Stimulated activated CD4-positive, alpha-beta T cell treated with anti-CD3 and anti-CD28 coated beads, Interleukin-1b, Interleukin-23, amount 100 ng/mL, for 4 hours (primary cell): ENCODE data around the gene MAGEB4.
"Not testable (repeated sequence)": the region's sequence is repeated elsewhere in the genome, so short reads cannot be mapped to it uniquely, and the experiment has no call there.

Experiments used
- DNase-seq, 2 donors: peaks; one replicate each; pipeline ENCODE4 v3.0.0-alpha.2; 2020; ENCODE audit warnings: low read depth in 2 of 2

Gene MAGEB4, protein sequence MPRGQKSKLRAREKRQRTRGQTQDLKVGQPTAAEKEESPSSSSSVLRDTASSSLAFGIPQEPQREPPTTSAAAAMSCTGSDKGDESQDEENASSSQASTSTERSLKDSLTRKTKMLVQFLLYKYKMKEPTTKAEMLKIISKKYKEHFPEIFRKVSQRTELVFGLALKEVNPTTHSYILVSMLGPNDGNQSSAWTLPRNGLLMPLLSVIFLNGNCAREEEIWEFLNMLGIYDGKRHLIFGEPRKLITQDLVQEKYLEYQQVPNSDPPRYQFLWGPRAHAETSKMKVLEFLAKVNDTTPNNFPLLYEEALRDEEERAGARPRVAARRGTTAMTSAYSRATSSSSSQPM

DNA sequence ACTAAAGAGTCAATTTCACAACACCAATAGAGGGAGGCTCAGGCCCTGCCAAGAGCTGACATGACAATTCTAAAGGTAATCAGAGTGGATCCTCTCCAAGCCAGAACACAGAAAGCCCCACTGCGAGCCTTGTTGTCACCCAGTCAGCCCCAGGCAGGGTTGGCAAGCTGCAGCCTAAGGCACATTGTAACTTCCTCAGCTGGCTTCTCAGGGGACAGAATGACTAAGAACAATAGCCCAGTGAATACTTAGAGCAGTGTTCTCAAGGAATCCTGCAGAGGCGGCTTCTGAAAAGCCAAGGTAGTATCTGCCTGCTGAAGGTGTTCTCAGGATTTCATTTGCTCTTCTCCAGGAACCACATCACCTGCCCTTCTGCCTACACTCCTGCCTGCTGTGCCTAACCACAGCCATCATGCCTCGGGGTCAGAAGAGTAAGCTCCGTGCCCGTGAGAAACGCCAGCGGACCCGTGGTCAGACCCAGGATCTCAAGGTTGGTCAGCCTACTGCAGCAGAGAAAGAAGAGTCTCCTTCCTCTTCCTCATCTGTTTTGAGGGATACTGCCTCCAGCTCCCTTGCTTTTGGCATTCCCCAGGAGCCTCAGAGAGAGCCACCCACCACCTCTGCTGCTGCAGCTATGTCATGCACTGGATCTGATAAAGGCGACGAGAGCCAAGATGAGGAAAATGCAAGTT, at the start of gene MAGEB4:
TSS of gene MAGEB4 (plus strand) at position 277 of the 692 bp plus-strand sequence. CDS start at position 413, 136 bp downstream.
- no peak for DNase-seq

DNA sequence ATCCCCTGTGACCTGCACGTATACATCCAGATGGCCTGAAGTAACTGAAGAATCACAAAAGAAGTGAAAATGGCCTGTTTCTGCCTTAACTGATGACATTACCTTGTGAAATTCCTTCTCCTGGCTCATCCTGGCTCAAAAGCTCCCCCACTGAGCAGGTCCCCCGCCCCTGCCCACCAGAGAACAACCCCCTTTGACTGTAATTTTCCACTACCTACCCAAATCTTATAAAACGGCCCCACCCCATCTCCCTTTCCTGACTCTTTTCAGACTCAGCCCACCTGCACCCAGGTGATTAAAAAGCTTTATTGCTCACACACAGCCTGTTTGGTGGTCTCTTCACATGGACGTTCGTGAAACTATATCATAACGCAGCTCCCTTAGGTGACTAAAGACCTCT, 47.9 kb upstream of the MAGEB4 start:
- not testable (repeated sequence) for DNase-seq

DNA sequence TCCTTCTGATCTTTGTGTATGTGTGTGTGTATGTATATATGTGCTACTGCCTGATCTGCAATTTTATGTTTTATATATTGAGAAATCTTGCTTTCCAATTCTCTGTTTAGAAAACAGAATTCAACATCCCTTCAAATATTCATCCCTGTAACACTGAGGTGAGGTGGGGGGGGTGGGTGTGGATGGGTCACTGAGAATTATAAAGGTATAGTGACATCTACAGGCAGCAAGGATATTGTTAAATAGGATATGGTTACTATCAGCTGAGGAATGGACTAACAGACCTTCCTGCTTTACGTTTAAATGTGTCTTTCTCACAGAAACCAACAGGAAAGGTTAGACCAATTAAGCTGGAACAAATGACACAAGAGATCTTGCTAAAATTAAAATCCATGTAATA, 45.5 kb upstream of the MAGEB4 start:
- no peak for DNase-seq

DNA sequence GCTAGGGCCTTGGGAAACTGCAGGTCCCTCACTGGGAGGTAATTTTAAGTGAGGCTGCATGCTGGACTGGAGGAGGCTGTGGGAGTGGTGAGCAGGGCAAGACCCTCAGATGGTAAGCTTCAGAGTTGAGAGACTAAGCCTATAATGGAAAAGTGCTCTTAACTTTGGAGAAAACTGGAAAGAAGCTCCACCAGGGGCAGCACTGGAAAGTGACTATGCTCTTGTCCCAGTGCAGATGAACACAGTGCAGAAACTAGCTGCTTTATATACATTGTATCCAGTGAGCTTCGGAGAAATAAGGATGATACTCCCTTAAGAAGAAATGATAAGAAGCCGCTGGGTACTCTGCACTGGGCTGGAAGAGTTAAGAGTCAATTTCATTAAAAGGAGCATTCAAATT, 29.6 kb upstream of the MAGEB4 start:
- no peak for DNase-seq

DNA sequence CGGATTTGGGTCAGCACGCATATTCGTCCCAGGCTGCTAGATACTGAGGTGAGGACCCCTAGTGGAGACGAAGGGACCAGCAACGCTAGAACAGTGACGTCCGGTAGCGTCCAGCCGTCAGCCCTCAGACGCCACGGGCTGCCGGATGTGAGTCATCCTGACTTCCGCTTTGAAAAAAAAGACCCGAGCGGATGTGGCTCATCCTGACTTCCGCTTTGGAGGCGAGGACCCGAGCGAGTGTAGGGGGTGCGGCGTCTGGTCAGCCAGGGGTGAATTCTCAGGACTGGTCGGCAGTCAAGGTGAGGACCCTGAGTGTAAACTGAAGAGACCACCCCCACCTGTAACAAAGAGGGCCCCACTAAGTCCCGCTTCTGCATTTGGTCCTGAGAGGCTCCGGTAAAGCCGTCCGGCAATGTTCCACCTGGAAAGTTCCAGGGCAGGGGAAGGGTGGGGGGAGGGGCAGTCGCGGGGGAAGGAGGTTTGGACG, 26.4 kb upstream of the MAGEB4 start, which contains the start of gene MAGEB2:
TSS of gene MAGEB2 (plus strand) at position 207 of the 487 bp plus-strand sequence. CDS start 3,018 bp downstream, outside the sequence.
- DNase-seq: no peak

DNA sequence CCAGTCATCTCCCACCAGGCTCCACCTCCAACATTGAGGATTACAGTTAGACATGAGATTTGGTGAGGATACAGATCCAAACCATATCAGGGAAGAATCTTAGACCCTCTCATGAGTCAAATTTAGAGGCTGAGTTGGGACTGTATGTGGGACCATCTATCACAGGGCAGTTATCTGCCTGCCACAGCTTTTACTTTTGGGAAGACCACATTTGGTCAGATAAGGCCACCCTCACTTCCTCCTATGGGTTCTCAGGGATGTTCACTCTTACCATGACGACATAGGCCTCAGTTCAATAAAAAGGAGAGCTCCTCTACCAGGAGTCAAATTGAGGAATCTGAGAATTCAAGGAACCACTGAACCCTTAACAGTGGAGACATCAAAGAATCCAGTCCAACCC, 24.3 kb upstream of the MAGEB4 start:
- DNase-seq: no peak

DNA sequence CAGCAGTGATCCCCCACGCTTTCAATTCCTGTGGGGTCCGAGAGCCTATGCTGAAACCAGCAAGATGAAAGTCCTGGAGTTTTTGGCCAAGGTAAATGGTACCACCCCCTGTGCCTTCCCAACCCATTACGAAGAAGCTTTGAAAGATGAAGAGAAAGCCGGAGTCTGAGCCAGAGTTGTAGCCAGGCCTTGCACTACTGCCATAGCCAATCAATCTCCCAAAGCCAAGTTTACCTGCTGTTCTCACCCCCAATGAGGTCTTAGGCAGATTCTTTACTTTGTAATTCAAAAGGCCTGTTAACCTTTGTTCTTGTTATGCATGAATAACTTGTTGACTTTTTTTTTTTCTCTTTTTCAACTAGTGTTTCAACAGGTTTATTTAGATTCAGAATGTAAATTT, 22.4 kb upstream of the MAGEB4 start:
- DNase-seq: no peak

DNA sequence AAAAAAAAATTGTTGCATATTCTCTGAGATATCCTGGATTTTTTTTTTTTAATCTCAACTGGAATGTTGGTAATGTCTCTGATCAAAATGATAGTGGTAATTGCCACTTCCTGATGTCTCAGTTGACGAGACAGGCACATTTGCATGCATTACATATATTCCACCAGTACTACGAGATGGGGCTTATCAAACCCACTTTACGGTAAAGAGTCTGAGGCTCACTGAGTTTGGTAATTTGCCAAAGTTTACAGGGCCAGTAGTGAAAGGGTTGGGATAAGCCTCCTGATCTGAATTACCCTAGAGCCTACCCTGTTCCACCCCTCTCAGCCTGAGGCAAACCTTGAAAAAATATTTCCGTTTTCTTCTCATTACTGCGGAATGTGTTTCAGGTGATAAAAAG, 21.1 kb upstream of the MAGEB4 start:
- DNase-seq: no peak

DNA sequence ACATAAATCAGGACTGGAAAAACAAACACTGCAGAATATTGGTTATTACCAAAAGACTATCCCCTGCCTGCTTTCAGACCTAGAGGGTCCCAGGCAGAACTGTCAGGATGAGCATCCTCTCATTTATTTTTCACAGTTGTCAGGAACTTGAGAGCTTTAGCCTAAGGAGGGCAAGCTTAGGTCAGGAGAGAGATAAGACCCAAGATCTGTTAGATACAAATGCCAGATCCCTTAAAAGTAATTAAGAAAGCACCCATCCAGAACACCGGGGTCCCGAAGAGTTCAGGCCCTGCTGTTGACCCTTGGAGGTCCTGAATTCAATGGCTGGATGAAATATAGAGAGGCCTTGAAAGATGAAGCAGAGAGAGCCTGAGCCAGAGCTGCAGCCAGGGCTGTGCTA, 17.3 kb upstream of the MAGEB4 start:
- DNase-seq: no peak

DNA sequence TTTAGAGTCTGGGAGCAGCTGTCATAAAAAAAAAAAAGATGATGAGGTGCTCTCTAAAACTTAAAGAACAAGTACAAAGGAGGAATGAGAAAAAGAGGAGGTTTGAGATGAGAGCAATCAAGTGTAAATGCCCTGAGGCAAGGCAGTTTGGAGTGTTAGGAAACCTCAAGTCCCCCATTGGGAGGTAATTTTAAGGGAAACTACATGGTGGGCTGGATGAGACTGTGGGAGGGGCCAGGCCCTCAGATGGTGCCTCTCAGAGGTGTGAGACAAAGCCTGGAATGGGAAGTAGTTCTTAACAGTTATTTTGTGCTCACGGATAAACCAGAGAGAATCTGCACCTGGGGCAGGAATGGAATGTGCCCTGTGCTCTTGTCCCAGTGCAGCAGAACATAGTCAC, 13.3 kb upstream of the MAGEB4 start:
- no peak for DNase-seq

DNA sequence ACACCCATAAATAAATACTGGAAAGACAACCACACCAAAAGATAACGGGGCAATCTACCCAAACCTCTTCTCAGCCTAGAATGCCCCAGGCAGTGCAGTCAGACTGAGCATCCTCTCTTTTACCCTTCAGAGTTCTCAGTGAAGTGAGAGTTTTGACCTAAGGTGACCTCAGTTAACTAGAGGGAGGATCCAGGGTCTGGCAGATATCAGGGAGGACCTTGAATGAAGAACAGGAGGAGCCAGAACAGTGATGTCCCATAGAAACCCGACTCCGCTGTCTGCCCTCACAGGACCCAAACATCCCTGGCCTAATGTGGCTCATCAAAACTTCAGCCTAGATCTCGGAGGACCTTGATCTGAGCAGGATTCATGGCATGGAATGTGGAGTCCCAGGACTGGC, 11.4 kb upstream of the MAGEB4 start, which contains the start of gene MAGEB3:
TSS of gene MAGEB3 (plus strand) at position 263 of the 400 bp plus-strand sequence. CDS start 5,268 bp downstream, outside the sequence.
- DNase-seq: no peak

DNA sequence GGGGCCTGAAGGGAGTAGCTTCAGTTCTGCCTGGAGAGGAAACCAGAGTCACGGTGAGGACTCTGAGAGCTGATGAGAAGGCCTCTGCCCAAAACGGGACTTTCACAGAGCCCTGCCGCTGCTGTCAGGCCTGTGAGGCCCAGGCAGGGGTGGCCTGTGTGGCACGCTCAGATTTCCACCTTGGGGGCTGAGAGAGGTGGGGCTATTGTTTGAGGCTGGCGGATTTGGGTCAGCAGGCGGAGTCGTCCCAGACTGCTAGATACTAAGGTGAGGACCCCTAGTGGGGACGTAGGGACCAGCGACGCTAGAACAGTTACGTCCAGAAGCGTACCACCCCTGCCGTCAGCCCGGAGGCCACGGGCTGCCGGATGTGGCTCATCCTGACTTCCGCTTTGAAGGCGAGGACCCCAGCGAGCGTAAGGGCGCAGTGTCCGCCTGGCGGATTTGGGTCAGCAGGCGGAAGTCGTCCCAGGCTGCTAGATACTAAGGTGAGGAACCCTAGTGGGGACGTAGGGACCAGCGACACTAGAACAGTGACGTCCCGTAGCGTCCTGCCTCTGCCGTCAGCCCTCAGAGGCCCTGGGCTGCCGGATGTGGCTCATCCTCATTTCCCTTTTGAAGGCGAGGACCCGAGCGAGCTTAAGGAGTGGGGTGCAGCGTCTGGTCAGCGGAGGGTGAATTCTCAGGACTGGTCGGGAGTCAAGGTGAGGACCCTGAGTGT, 5.1 kb downstream of the MAGEB4 start, which contains the start of gene MAGEB1:
TSS of gene MAGEB1 (plus strand) at position 378 of the 721 bp plus-strand sequence. CDS start 3,348 bp downstream, outside the sequence.
- DNase-seq: no peak

DNA sequence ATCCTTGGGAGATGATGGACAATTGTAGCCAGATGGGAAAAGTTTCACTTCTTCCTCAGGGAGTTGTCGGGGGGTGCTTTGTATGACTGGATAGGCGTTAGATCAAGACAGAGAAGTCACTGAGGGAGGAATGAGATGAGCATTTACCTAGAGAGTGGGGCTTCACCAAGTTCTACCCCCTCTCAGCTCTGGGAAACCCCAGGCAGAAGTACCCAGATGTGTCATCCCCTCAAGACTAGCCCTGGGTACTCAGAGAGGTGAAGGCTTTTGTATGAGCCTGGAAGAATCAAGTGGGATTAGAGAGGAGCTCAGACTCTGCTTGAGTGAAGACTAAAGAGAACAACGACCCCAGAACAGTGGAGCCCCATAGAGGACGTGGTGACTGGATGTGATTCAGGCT, 7.1 kb downstream of the MAGEB4 start:
- no peak for DNase-seq

DNA sequence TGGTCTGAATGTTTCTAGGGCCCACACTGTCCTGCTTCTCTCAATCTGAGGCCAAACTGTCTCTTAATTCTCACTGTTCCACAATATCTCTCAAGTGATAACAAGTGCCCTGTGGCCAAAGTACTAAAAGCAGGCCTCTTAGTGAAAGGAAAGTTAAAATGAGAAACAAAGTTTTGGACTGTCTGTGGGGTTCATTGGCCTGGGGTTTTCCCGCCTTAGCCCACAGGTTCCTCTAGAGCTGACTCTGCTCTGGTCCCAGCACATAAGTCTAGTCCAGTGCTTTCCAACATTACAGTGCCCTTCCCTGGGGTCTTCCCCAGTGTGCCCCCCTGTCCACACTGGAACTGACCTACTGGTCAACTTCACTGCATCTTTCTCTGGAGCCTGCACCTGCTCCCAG, 11.5 kb downstream of the MAGEB4 start:
- DNase-seq: no peak

DNA sequence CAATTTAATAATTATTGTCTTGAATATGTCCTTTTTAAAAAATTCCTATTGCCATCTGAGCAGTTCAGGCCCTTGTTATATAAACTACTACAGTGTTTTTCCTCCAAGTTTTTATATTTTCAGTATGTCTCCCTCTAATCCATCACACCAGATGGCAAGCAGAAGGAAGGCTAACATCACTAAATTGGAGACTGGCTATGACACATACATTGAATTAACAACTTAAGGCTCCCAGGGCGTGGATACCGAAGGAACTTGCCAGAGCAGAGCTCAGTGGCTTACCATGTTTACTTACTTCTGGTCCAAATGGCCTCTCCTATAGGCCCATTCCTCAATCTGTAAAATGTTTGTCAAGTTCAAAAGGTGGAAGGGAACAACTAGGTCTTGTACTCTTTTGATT, 18.1 kb downstream of the MAGEB4 start:
- no peak for DNase-seq

DNA sequence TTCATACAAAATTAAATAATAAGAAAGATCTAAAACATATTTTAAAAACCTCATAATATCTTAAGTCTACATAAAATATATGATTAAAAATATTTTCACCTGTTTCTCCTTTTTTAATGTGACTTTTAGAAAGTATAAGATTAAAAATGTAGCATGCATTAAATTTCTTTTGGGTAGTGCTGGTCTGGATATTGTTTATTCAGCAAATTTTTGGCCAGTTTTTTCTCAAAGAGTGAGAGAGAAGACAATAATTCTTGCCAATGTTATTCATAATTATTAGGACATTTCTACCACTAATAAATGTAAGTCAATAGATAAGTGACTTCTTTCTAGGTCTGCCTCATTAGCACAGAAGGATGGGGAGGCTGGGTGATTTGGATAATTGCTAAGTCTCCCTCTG, 19.2 kb downstream of the MAGEB4 start:
- DNase-seq: no peak

DNA sequence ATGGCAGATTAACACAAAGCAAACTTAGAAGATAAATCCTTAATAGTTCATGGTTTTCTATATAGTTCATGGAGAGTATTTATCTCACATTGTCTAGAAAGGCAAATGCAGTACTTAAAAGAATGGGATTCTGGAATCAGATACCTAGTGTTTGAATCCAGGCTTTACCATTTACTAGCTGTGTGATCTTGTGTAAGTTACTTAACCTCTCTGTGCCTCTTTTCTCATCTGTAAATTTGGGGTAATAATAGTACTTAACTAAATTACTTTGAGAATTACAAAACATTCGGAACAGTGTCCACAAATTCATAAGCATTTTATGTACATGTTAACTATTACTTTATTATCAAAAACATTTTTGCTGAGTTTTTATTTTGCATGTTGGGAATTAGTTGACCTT, 21.0 kb downstream of the MAGEB4 start:
- no peak for DNase-seq

DNA sequence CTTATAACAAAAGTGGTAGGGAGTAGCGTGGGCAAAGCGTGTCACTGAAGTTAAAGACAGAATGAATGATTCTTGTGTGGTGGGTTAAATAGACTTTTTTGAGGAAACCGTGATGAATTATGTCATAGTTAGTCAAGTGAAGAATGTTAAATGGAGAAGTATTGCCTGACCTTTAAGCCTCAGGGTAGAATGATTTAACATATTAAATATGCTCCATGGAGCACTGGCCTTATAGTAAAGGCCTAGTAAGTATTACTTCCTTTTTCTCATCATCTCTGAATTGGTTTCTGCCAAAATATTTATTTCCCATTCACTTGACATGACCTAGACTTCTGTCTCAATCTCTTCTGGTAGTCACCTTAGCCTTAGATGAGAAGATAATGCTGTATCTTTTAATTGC, 28.8 kb downstream of the MAGEB4 start:
- DNase-seq: no peak

DNA sequence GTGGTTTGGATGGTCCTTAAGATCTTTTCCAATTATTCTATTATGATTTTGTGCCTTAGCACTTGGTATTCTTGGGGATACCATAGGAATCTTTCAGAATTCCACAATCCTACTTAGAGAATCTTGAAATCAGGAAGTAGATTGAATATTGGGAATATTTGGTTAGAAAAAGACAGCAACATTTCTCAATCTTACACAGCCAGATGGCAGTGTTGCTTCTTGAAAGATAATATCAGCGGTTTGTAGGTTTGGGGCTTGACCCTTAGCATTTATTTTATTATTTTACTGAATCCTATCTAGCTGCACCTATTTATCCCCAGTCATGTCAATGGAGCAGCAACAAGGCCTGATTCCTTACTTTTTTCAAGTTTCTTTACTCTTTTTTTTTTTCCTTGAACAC, 33.7 kb downstream of the MAGEB4 start:
- no peak for DNase-seq

DNA sequence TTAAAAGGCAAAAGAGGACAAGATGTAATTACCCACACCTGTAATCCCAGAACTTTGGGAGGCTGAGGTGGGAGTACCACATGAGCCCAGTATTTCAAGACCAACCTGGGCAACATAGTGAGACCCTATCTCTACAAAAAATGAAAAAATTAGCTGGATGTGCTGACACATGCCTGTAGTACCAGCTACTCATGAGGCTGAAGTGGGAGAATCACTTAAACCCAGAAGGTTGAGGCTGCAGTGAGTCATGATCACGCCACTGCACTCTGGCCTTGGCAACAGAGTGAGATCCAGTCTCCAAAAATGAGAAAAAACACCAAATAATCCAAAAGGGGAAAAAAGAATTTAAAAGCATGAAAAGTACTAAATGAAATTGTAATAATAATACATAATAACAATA, 36.6 kb downstream of the MAGEB4 start:
- no peak for DNase-seq

DNA sequence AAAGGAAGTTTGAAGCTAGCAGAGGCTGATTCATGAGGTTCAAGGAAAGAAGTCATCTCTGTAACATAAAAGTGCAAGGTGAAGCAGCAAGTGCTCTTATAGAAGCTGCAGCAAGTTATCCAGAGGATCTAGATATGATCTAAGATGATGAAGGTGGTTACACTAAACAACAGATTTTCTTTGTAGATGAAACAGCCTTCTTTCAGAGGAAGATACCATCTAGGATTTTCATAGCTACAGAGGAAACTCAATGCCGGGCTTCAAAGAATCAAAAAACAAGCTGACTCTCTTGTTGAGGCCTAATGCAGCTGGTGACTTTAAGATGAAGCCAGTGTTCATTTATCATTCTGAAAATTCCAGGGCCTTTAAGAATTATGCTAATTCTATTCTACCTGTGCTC, 38.6 kb downstream of the MAGEB4 start:
- no peak for DNase-seq

DNA sequence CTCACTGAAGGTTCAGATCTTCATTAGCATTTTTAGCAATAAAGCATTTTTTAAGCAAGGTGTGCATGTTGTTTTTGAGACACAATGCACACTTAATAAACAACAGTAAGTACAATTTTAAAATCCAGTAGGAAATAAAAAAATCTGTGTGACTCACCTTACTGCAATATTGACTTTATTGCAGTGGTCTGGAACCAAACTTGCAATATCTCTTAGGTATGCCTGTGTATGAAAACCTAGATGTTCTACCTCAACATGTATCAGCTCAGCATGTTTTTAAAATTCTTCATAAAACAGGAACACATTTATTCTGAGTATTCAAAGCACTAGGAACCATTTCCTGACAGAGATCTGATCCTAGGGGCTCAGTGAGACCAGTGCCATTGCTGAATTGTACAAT, 40.7 kb downstream of the MAGEB4 start:
- no peak for DNase-seq
